HCT116 (cell line): Measurements from ENCODE around the gene BYSL. TPM values are rescaled to one million over a fixed set of nuclear protein-coding genes. Genes with fewer than 3 reads are reported as not detected.

ENCODE experiments used
- ATAC-seq: fragments of 200-7000 bp; cut with Tn5 transposase; 2 replicates; pipeline ENCODE4 v1.9.1; 2020; ENCODE audit warnings: mild to moderate bottlenecking, moderate library complexity
- BruUV-seq: library from RNA; stranded (reverse); fragments of 400-500 nt; replicated peaks from 2 replicates; lab custom pipeline; 2021; lab: Mats Ljungman, UMichigan
- CTCF ChIA-PET: fragments of 300-600 bp; sonication (Branson Sonifier 250); formaldehyde crosslinking; loops from one replicate; lab custom pipeline; 2021; ENCODE audit warnings: antibody characterized with exemption; lab: Charles Lee
- POLR2A ChIA-PET: fragments of 300-600, 350-600 bp; sonication (Branson Sonifier 250); formaldehyde crosslinking; loops from one replicate; lab custom pipeline; 2021; ENCODE audit warnings: antibody characterized with exemption; lab: Charles Lee
- RAD21 ChIA-PET, 2 experiments: fragments of 300-600 bp; sonication (Branson Sonifier 250); formaldehyde crosslinking; loops; one replicate each; lab custom pipeline; 2023; ENCODE audit warnings: low total read pairs in 2 of 2; ENCODE audit not compliant: uncharacterized antibody in 2 of 2, unreplicated experiment in 2 of 2, low non-redundant PET in 1 of 2; lab: Charles Lee
- DNase-seq: peaks from one replicate; pipeline ENCODE4 v3.0.0-alpha.2; 2010; ENCODE audit warnings: low read depth, low spot score
- H2AFZ ChIP-seq: fragments of 200-600 bp; shearing (Covaris generic), sonication (generic); 2 replicates; pipeline ENCODE4 v1.6.1; 2017; ENCODE audit warnings: low read depth, mixed run types, mixed read lengths, antibody characterized with exemption, low read length; ENCODE audit not compliant: poor library complexity, severe bottlenecking
- H3K27ac ChIP-seq: 2 replicates; pipeline ENCODE4 v1.5.1; 2012; ENCODE audit warnings: low read depth, low read length
- H3K27me3 ChIP-seq: fragments of 200-600 bp; sonication (generic); 2 replicates; pipeline ENCODE4 v1.6.1; 2016; ENCODE audit warnings: mixed run types, low read length, mixed read lengths; ENCODE audit not compliant: insufficient read depth
- H3K36me3 ChIP-seq, 2 experiments: fragments of 200-500 bp in 1 of 2; fragments of 200-600 bp in 1 of 2; sonication (Bioruptor generic) in 1 of 2; sonication (generic) in 1 of 2; 2 replicates each; pipeline versions ENCODE4 v1.5.1 to v1.6.1; 2014 to 2016; ENCODE audit warnings: low read length in 2 of 2, inconsistent platforms in 1 of 2, mixed read lengths in 1 of 2, mixed run types in 1 of 2; ENCODE audit not compliant: insufficient read depth in 2 of 2, control insufficient read depth in 1 of 2
- H3K4me1 ChIP-seq, 2 experiments: fragments of 200-600 bp in 1 of 2; sonication (generic) in 1 of 2; 2 replicates each; pipeline versions ENCODE4 v1.5.1 to v1.6.1; 2012 to 2017; ENCODE audit warnings: low read length in 2 of 2, inconsistent platforms in 1 of 2, mild to moderate bottlenecking in 1 of 2, mixed read lengths in 1 of 2, mixed run types in 1 of 2, moderate library complexity in 1 of 2; ENCODE audit not compliant: insufficient read depth in 2 of 2, control insufficient read depth in 1 of 2
- H3K4me2 ChIP-seq: fragments of 200-600 bp; sonication (generic); 2 replicates; pipeline ENCODE4 v1.6.1; 2017; ENCODE audit warnings: mixed run types, low read length, mixed read lengths
- H3K4me3 ChIP-seq, 2 experiments: fragments of 200-600 bp in 1 of 2; sonication (generic) in 1 of 2; replicated peaks in 1 of 2; 2 replicates each; pipeline ENCODE4 v1.5.1; 2011 to 2016; ENCODE audit warnings: low read length in 2 of 2, control low read depth in 1 of 2, low read depth in 1 of 2, mild to moderate bottlenecking in 1 of 2, mixed read lengths in 1 of 2, mixed run types in 1 of 2
- H3K79me2 ChIP-seq: fragments of 200-600 bp; sonication (generic); 2 replicates; pipeline ENCODE4 v1.6.1; 2017; ENCODE audit warnings: mild to moderate bottlenecking, mixed run types, low read length, moderate library complexity, mixed read lengths; ENCODE audit not compliant: insufficient read depth
- H3K9ac ChIP-seq: fragments of 200-600 bp; sonication (generic); 2 replicates; pipeline ENCODE4 v1.6.1; 2016; ENCODE audit warnings: low read length, mixed read lengths
- H3K9me2 ChIP-seq: fragments of 200-600 bp; sonication (generic), shearing (Covaris generic); 2 replicates; pipeline ENCODE4 v1.6.1; 2017; ENCODE audit warnings: mixed run types, mild to moderate bottlenecking, moderate library complexity; ENCODE audit not compliant: insufficient read depth
- H3K9me3 ChIP-seq, 2 experiments: fragments of 200-500 bp in 1 of 2; fragments of 200-600 bp in 1 of 2; sonication (Bioruptor generic) in 1 of 2; sonication (generic) in 1 of 2; 2 replicates each; pipeline ENCODE4 v1.6.1; 2014 to 2017; ENCODE audit warnings: low read length in 2 of 2, mixed read lengths in 2 of 2, inconsistent platforms in 1 of 2, low read depth in 1 of 2, mild to moderate bottlenecking in 1 of 2, mixed run types in 1 of 2, moderate library complexity in 1 of 2; ENCODE audit not compliant: control insufficient read depth in 1 of 2, insufficient read depth in 1 of 2
- H4K20me1 ChIP-seq: fragments of 200-600 bp; sonication (generic), shearing (Covaris generic); 2 replicates; pipeline ENCODE4 v1.6.1; 2017; ENCODE audit warnings: mixed run types, mild to moderate bottlenecking, moderate library complexity; ENCODE audit not compliant: insufficient read depth
- CBX3 ChIP-seq: IDR thresholded peaks from 2 replicates; pipeline ENCODE4 v1.6.1; 2012; ENCODE audit warnings: low read depth
- CEBPB ChIP-seq: IDR thresholded peaks from 2 replicates; pipeline ENCODE4 v1.6.1; 2012; ENCODE audit warnings: low read depth
- EGR1 ChIP-seq: IDR thresholded peaks from 2 replicates; pipeline ENCODE4 v1.6.1; 2012; ENCODE audit warnings: low read depth
- ELF1 ChIP-seq: IDR thresholded peaks from 2 replicates; pipeline ENCODE4 v1.6.1; 2012; ENCODE audit warnings: low read depth, borderline replicate concordance
- EZH2 ChIP-seq: fragments of 200-600 bp; sonication (generic); IDR thresholded peaks from 2 replicates; pipeline ENCODE4 v1.6.1; 2017; ENCODE audit warnings: antibody characterized with exemption, mixed run types
- EZH2phosphoT487 ChIP-seq: fragments of 200-600 bp; IDR thresholded peaks from 2 replicates; pipeline ENCODE4 v1.6.1; 2018; ENCODE audit warnings: antibody characterized with exemption, borderline replicate concordance
- FOSL1 ChIP-seq: IDR thresholded peaks from 2 replicates; pipeline ENCODE4 v1.6.1; 2012; ENCODE audit warnings: low read depth
- JUND ChIP-seq: IDR thresholded peaks from 2 replicates; pipeline ENCODE4 v1.6.1; 2012
- POLR2A ChIP-seq: IDR thresholded peaks from 2 replicates; pipeline ENCODE4 v1.7.0; 2011; ENCODE audit warnings: borderline replicate concordance; ENCODE audit not compliant: insufficient read depth, insufficient read length; ENCODE audit errors: extremely low read depth
- POLR2AphosphoS5 ChIP-seq: IDR thresholded peaks from 2 replicates; pipeline ENCODE4 v1.6.1; 2011; ENCODE audit warnings: mild to moderate bottlenecking, low read depth, low read length, moderate library complexity
- RAD21 ChIP-seq: IDR thresholded peaks from 2 replicates; pipeline ENCODE4 v1.6.1; 2012; ENCODE audit warnings: low read depth, mild to moderate bottlenecking
- SIN3A ChIP-seq: IDR thresholded peaks from 2 replicates; pipeline ENCODE4 v1.6.1; 2012; ENCODE audit warnings: low read depth
- SP1 ChIP-seq: IDR thresholded peaks from 2 replicates; pipeline ENCODE4 v1.6.1; 2012; ENCODE audit warnings: low read depth
- SRF ChIP-seq: IDR thresholded peaks from 2 replicates; pipeline ENCODE4 v1.6.1; 2012; ENCODE audit warnings: low read depth
- TCF7L2 ChIP-seq: IDR thresholded peaks from 2 replicates; pipeline ENCODE4 v1.7.0; 2011; ENCODE audit warnings: borderline replicate concordance, inconsistent platforms; ENCODE audit not compliant: insufficient read depth, insufficient read length; ENCODE audit errors: extremely low read depth
- YY1 ChIP-seq: IDR thresholded peaks from 2 replicates; pipeline ENCODE4 v1.6.1; 2011; ENCODE audit warnings: low read length, low read depth, moderate library complexity, mild to moderate bottlenecking; ENCODE audit not compliant: insufficient replicate concordance; ENCODE audit errors: extremely low read depth
- ZFX ChIP-seq: fragments of 450-650 bp; IDR thresholded peaks from 2 replicates; pipeline ENCODE4 v1.6.1; 2017
- ZNF274 ChIP-seq: fragments of 200-500 bp; sonication (Bioruptor generic); IDR thresholded peaks from 2 replicates; pipeline ENCODE4 v1.6.1; 2014; ENCODE audit warnings: mild to moderate bottlenecking, low read depth, low read length, inconsistent platforms
- intact Hi-C: fragments of 100-400 bp; cut with micrococcal nuclease; formaldehyde crosslinking; loops from 2 replicates; pipeline ENCODE4 v1.10.0; 2022
- total RNA-seq: library from RNA; stranded (reverse); gene quantifications from one replicate; pipeline ENCODE4 v1.2.1, GENCODE V29; 2021; ENCODE audit not compliant: unreplicated experiment
- TF ChIP-seq, protein P1 (sequence below): IDR thresholded peaks from 2 replicates; pipeline ENCODE4 v1.6.1; 2012
- TF ChIP-seq, protein P2 (sequence below), 3 experiments: fragments of 200-600 bp in 1 of 3; sonication (generic) in 1 of 3; IDR thresholded peaks in 2 of 3; conservative IDR thresholded peaks in 1 of 3; 2 replicates each; pipeline ENCODE4 v1.5.1; 2012 to 2017; ENCODE audit warnings: low read depth in 2 of 3, low read length in 2 of 3, antibody characterized with exemption in 1 of 3, borderline replicate concordance in 1 of 3, control low read depth in 1 of 3, mild to moderate bottlenecking in 1 of 3, mixed read lengths in 1 of 3, mixed run types in 1 of 3, moderate library complexity in 1 of 3; ENCODE audit not compliant: insufficient read depth in 1 of 3
- TF ChIP-seq, protein P3 (sequence below): IDR thresholded peaks from 2 replicates; pipeline ENCODE4 v1.6.1; 2012
- TF ChIP-seq, protein P4 (sequence below): IDR thresholded peaks from 2 replicates; pipeline ENCODE4 v1.6.1; 2012; ENCODE audit warnings: low read depth

BYSL gene
- total RNA-seq, 1 experiment from 2014 or later = 55.7 TPM

DNA sequence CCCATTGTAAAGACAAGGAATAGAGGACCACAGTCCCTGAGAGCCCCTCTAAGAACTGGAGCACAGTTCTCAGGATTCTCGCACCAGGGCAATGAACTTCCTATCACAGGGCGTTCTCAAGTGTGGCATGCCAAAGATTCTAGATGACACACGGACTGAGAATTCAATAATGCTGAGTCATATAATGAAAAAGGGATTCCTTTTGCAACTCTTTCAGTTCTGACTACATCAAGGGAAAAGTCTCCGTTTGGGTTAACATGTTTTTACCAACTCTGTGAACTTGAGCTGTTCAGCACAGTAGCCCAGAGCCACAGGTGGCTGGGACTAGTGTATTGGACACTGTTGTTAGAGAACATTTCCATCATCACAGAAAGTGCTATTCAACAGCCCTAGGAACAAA, 3.8 kb upstream of the BYSL start:
- Histone ChIP-seq H3K9me3 (no peaks in the 10 kb centered on the region), H3K27me3 (no peaks in the 10 kb centered on the region), H4K20me1 (no peaks in the 10 kb centered on the region), H3K79me2 (peaks cover 59% of the 10 kb centered on the region), H3K36me3 (peaks cover 9 to 16% of the 10 kb centered on the region in 2 experiments), H3K9ac (peak overlapping the region; percentile 53), H3K4me3 (peak overlapping the region in 1 of 2 experiments; percentile 30; a peak in 2 of 4 replicates), H3K9me2 (no peaks in the 10 kb centered on the region), H3K27ac (peak overlapping the region; percentile 84), H2AFZ (no peak overlapping the region), H3K4me2 (peak overlapping the region; percentile 68), H3K4me1 (peaks cover 18 to 44% of the 10 kb centered on the region in 2 experiments)
- POLR2A ChIA-PET = no interaction called here
- RAD21 ChIA-PET = no interaction called here
- intact Hi-C loops = loop anchor here (1.0 kb wide), 1 partner anchor 16 kb away; no protein-coding TSS in a partner anchor
- DNase-seq (peak; percentile 71), ATAC-seq (peak; percentile 44)
- CTCF ChIA-PET = no interaction called here
- BruUV-seq = no TSS peak
- TF ChIP-seq ELF1 (no peak), CBX3 (peak; percentile 71; the same call in 1 of the 2 replicates), EGR1 (no peak), YY1 (peak; percentile 21), ZFX (no peak), RAD21 (no peak), POLR2AphosphoS5 (no peak), EZH2 (no peak), EZH2phosphoT487 (no peak), CEBPB (peak; percentile 71), SP1 (peak; percentile 60), SIN3A (peak; percentile 57; the same call in 1 of the 2 replicates), SRF (0 out of 2 replicates have a peak, but pooled peaks have one; percentile 33), POLR2A (no peak), TCF7L2 (no peak), ZNF274 (no peak), FOSL1 (peak; percentile 81), JUND (peak; percentile 71)
- TF ChIP-seq, protein P1, sequence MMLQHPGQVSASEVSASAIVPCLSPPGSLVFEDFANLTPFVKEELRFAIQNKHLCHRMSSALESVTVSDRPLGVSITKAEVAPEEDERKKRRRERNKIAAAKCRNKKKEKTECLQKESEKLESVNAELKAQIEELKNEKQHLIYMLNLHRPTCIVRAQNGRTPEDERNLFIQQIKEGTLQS = no peak
- TF ChIP-seq, protein P2, sequence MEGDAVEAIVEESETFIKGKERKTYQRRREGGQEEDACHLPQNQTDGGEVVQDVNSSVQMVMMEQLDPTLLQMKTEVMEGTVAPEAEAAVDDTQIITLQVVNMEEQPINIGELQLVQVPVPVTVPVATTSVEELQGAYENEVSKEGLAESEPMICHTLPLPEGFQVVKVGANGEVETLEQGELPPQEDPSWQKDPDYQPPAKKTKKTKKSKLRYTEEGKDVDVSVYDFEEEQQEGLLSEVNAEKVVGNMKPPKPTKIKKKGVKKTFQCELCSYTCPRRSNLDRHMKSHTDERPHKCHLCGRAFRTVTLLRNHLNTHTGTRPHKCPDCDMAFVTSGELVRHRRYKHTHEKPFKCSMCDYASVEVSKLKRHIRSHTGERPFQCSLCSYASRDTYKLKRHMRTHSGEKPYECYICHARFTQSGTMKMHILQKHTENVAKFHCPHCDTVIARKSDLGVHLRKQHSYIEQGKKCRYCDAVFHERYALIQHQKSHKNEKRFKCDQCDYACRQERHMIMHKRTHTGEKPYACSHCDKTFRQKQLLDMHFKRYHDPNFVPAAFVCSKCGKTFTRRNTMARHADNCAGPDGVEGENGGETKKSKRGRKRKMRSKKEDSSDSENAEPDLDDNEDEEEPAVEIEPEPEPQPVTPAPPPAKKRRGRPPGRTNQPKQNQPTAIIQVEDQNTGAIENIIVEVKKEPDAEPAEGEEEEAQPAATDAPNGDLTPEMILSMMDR (IDR thresholded peaks at IDR 0.05 in 2 of 3, conservative IDR thresholded peaks at IDR 0.05 in 1 of 3; ENCODE audit: borderline replicate concordance in 1 of 3, insufficient read depth in 1 of 3, low read depth in 2 of 3, low read length in 2 of 3) = no peak
- TF ChIP-seq, protein P3, sequence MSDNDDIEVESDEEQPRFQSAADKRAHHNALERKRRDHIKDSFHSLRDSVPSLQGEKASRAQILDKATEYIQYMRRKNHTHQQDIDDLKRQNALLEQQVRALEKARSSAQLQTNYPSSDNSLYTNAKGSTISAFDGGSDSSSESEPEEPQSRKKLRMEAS = no peak; the same call in 1 of the 2 replicates
- TF ChIP-seq, protein P4, sequence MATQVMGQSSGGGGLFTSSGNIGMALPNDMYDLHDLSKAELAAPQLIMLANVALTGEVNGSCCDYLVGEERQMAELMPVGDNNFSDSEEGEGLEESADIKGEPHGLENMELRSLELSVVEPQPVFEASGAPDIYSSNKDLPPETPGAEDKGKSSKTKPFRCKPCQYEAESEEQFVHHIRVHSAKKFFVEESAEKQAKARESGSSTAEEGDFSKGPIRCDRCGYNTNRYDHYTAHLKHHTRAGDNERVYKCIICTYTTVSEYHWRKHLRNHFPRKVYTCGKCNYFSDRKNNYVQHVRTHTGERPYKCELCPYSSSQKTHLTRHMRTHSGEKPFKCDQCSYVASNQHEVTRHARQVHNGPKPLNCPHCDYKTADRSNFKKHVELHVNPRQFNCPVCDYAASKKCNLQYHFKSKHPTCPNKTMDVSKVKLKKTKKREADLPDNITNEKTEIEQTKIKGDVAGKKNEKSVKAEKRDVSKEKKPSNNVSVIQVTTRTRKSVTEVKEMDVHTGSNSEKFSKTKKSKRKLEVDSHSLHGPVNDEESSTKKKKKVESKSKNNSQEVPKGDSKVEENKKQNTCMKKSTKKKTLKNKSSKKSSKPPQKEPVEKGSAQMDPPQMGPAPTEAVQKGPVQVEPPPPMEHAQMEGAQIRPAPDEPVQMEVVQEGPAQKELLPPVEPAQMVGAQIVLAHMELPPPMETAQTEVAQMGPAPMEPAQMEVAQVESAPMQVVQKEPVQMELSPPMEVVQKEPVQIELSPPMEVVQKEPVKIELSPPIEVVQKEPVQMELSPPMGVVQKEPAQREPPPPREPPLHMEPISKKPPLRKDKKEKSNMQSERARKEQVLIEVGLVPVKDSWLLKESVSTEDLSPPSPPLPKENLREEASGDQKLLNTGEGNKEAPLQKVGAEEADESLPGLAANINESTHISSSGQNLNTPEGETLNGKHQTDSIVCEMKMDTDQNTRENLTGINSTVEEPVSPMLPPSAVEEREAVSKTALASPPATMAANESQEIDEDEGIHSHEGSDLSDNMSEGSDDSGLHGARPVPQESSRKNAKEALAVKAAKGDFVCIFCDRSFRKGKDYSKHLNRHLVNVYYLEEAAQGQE = no peak
